AG10803 (cell line): ENCODE data around the gene BIN1.

Source experiments
- DNase-seq: peaks from one replicate; pipeline ENCODE4 v3.0.0; 2010; ENCODE audit warnings: low read depth
- H3K4me3 ChIP-seq: 2 replicates; pipeline ENCODE4 v1.5.1; 2011; ENCODE audit warnings: mild to moderate bottlenecking, low read length, control low read depth
- TF ChIP-seq, protein P1 (sequence below): conservative IDR thresholded peaks from 2 replicates; pipeline ENCODE4 v1.5.1; 2011; ENCODE audit warnings: mild to moderate bottlenecking, low read length, control low read depth, inconsistent platforms

The BIN1 gene

DNA sequence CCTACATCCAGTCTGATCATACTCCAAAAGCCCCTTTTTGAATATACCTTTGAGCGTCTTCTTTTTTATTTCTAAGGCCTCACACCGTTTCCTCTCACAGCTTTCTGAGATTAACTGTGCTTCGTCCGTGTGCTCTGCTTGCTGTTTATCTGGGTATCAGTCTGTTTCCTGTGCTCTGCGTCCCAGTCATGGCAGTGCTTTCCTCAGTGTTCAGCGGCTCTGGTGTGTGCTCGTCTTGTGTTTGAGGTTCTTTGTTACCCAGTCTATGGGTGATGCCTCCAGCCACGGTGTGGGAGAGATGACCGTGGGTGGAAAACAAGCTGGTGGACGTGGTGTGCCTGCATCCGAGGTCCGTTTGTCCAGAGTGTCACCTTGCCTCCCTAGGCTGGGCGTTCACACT is 33.6 kb upstream of the BIN1 start:
- DNase-seq, result no peak
- no peak overlapping the region for H3K4me3 ChIP-seq
- TF ChIP-seq, protein P1, sequence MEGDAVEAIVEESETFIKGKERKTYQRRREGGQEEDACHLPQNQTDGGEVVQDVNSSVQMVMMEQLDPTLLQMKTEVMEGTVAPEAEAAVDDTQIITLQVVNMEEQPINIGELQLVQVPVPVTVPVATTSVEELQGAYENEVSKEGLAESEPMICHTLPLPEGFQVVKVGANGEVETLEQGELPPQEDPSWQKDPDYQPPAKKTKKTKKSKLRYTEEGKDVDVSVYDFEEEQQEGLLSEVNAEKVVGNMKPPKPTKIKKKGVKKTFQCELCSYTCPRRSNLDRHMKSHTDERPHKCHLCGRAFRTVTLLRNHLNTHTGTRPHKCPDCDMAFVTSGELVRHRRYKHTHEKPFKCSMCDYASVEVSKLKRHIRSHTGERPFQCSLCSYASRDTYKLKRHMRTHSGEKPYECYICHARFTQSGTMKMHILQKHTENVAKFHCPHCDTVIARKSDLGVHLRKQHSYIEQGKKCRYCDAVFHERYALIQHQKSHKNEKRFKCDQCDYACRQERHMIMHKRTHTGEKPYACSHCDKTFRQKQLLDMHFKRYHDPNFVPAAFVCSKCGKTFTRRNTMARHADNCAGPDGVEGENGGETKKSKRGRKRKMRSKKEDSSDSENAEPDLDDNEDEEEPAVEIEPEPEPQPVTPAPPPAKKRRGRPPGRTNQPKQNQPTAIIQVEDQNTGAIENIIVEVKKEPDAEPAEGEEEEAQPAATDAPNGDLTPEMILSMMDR, result no peak

DNA sequence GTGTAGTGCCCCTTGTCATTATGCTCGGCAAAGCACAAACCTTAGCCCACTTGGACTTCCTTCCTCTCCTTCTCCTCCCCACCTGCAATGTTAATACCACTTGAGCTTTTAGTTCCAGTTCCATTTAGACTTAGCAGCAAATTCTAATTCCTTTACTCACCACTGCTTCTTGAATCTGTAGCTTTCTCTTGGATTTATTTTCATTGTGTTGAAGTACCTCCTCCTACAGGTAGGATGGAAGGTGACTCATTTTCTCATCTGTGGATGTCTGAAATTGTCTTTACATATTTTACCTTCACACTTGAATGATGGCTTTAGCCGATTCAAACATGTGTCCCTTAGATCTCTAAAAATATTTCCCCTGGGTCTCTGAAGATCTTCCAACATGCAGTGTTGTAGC is 32.8 kb upstream of the BIN1 start:
- no peak for DNase-seq
- no peak overlapping the region for H3K4me3 ChIP-seq
- TF ChIP-seq, protein P1, result no peak

DNA sequence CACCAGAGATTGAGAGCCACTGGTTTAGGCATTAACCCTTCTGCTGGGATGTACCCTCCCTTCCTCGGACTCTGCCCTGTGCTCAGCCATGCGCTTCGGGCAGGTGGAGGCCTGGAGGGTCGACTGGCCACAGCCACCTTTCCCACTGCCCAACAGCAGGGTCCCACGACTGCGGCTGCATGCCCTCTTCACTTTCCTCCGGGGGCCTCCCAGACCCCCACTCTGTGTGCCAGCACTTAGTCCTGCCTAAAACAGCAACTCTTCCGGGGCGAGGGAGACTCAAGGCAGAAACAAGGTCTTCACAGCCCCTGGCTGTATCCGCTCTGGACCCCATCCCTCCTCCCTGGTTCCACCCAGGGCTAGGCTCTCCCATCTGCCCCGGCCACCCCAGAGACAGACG is 31.3 kb upstream of the BIN1 start:
- TF ChIP-seq, protein P1, result no peak
- H3K4me3 ChIP-seq, result no peak overlapping the region
- DNase-seq, result no peak

DNA sequence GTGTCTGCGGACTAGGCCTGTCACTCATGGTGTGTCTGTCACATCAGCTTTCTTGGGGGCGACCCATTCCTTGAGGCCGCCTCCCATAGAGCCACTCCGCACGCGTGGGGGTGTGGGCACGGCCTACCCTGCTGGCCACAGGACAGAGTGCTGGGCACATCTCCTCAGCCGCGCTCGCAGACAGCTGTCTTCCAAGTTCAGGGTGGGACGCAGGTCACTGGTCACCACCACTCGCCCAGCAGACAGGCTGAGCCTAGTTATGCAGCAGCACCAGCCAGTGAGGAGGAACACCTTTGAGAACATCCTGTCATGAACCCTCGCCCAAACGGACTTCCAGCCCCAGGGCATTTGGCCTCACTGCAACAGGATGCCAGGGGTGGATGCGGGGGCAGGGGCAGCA is 30.8 kb upstream of the BIN1 start:
- DNase-seq, result no peak
- no peak overlapping the region for H3K4me3 ChIP-seq
- TF ChIP-seq, protein P1, result no peak

DNA sequence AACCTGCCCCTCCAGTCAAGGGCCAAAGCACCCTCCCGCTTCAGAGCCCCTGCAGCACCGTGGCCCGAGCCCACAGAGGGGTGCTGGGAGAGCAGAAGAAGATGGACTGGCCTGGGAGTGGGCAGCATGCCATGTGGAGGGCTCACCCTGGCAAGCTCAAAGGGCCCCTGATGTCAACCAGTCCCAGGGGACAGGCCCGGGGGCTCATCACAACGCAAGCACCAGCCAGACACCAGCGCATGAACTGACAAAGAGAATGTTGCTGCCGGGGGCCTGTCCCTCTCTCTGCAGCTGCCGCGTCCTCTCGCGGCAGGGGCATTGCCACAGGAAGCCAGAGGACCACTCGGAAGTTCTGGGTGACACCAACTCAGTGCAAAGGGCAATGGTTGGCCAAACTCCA is 30.3 kb upstream of the BIN1 start:
- TF ChIP-seq, protein P1, result no peak
- H3K4me3 ChIP-seq, result no peak overlapping the region
- no peak for DNase-seq

DNA sequence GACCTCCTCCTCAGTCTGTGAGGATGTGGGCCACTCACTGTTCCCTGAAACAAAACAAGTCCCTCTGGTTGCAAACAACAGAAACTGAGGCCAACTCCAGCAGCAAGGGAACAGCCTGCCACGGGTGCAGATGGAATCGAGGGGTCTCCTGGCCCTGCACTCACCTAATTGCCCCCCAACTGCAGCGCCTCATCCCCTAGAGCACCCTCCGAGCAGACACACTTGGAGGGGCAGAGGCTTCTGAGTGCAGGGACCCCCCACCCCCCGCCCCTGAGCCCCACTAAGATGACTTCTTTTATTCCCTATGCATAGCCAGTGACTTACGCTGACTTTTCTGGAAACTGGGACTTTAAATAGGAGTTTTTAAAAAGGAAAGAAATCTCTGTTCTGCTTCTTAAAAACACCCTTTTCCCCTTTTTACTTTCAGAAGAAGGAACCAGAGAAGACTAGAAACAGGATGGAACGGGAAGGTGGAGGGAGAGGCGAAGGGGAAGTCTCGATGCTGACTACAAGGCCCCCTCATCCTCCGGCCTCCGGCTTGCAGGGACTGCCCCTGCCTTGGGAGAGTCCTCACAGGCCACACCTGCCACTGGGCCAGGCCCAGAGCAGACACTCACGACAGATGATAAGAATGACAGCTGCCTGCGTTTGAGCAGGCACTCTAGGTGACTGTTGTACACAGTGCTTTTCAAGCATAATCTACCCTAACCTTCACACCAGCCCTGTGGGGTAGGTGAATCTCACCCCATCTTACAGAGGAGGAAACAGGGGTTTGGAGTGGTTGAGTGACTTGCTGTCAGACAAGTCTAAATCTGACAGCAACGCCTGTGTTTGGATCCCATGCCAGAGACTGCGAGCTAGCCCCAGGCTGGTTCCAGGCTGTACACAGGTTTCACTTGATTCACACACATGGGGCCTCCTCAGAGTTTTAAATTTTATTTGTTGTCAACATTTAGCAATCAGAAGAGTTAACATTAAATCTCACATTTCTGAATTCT is 28.2 kb upstream of the BIN1 start:
- no peak for DNase-seq
- H3K4me3 ChIP-seq, result no peak overlapping the region
- TF ChIP-seq, protein P1, result no peak

DNA sequence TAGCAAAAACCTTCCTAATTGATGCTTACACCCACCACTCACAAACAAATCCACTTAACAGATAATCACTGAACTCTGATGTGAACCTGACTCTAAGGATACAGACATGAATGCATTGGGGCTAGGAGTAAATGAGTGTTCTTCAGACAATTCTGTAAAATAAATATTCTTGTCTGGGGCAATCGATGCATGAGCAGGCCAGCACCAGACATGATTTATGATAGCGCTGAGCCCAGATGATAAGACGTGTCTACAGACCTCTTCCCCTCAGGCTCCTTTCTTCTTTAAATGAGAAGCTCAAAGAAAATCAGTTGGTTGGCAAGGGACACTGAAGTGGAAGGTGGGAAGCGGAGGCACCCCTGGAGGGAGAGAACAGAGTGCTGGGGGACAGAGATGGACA is 27.3 kb upstream of the BIN1 start:
- H3K4me3 ChIP-seq, result no peak overlapping the region
- TF ChIP-seq, protein P1, result no peak

More for the DNA sequence above, 27.3 kb upstream of the BIN1 start:
- DNase-seq, result no peak
